ENCODE results near the gene EGFL6. TPM values are rescaled to one million over a fixed set of nuclear protein-coding genes. Genes with fewer than 3 reads are reported as not detected.

The EGFL6 gene
- total RNA-seq, 1 experiment from 2014 or later: 0.96 TPM

GRCh38 chrX:13650318-13650717, 80.9 kb downstream of the EGFL6 start (continued):
- TF ChIP-seq E2F4 (CRISPR knock-in tag; IDR thresholded peaks at IDR 0.05; ENCODE audit: borderline replicate concordance, low read depth) (no peak), ELF4 (CRISPR knock-in tag; IDR thresholded peaks at IDR 0.05; ENCODE audit: low read depth) (no peak), ZNF232 (CRISPR knock-in tag; IDR thresholded peaks at IDR 0.05) (no peak), USF1 (CRISPR knock-in tag; IDR thresholded peaks at IDR 0.05) (no peak), RELA (CRISPR knock-in tag; IDR thresholded peaks at IDR 0.05; ENCODE audit: borderline replicate concordance) (no peak), TCF7 (CRISPR knock-in tag; IDR thresholded peaks at IDR 0.05; ENCODE audit: low read depth) (no peak)
- TF ChIP-seq, protein P1, sequence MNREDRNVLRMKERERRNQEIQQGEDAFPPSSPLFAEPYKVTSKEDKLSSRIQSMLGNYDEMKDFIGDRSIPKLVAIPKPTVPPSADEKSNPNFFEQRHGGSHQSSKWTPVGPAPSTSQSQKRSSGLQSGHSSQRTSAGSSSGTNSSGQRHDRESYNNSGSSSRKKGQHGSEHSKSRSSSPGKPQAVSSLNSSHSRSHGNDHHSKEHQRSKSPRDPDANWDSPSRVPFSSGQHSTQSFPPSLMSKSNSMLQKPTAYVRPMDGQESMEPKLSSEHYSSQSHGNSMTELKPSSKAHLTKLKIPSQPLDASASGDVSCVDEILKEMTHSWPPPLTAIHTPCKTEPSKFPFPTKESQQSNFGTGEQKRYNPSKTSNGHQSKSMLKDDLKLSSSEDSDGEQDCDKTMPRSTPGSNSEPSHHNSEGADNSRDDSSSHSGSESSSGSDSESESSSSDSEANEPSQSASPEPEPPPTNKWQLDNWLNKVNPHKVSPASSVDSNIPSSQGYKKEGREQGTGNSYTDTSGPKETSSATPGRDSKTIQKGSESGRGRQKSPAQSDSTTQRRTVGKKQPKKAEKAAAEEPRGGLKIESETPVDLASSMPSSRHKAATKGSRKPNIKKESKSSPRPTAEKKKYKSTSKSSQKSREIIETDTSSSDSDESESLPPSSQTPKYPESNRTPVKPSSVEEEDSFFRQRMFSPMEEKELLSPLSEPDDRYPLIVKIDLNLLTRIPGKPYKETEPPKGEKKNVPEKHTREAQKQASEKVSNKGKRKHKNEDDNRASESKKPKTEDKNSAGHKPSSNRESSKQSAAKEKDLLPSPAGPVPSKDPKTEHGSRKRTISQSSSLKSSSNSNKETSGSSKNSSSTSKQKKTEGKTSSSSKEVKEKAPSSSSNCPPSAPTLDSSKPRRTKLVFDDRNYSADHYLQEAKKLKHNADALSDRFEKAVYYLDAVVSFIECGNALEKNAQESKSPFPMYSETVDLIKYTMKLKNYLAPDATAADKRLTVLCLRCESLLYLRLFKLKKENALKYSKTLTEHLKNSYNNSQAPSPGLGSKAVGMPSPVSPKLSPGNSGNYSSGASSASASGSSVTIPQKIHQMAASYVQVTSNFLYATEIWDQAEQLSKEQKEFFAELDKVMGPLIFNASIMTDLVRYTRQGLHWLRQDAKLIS (CRISPR knock-in tag; IDR thresholded peaks at IDR 0.05; ENCODE audit: borderline replicate concordance): no peak

DNA sequence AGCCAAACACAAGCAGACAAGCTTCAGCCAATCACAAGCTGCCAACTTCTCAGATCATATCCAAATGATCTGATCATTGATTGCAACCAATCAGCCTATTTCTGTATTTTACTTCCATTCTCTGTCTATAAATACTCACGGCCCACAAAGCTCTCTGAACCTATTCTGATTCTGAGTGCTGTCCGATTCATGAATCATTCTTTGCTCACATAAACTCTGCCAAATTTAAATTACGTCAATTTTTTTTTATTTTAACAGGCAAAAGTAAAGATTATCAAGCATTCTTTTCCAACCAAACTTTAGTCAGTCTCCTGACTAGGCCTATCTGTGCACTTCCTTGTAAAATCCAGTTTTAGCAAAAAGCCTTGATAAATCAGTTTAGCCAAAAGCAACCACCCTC, 81.7 kb downstream of the EGFL6 start:
- POLR2A ChIA-PET: no interaction called here
- H3K36me3 Mint-ChIP-seq: no peaks in the 10 kb centered on the region
- no peaks in the 10 kb centered on the region for H3K27me3 Mint-ChIP-seq (ENCODE audit: low read depth)
- no peak overlapping the region for H3K27ac Mint-ChIP-seq
- DNase-seq (ENCODE audit: low spot score) (no peak), ATAC-seq (no peak)
- H3K4me3 Mint-ChIP-seq: no peak overlapping the region
- no peaks in the 10 kb centered on the region for H3K9me3 Mint-ChIP-seq
- peaks cover 2% of the 10 kb centered on the region for H3K4me1 Mint-ChIP-seq
- CTCF ChIA-PET: no interaction called here
- TF ChIP-seq TEAD4 (CRISPR knock-in tag; IDR thresholded peaks at IDR 0.05) (no peak), ZNF219 (CRISPR knock-in tag; IDR thresholded peaks at IDR 0.05; ENCODE audit: borderline replicate concordance) (no peak), MAX (CRISPR knock-in tag; IDR thresholded peaks at IDR 0.05) (no peak), ZNF263 (CRISPR knock-in tag; IDR thresholded peaks at IDR 0.05; ENCODE audit: low read depth) (no peak), PRRX2 (CRISPR knock-in tag; IDR thresholded peaks at IDR 0.05) (no peak), JAZF1 (CRISPR knock-in tag; IDR thresholded peaks at IDR 0.05) (no peak), CTCF (IDR thresholded peaks at IDR 0.05) (no peak), ETV6 (CRISPR knock-in tag; IDR thresholded peaks at IDR 0.05) (no peak), ZNF425 (CRISPR knock-in tag; conservative IDR thresholded peaks at IDR 0.05) (no peak), OVOL2 (CRISPR knock-in tag; IDR thresholded peaks at IDR 0.05; ENCODE audit: borderline replicate concordance) (no peak), RORB (CRISPR knock-in tag; IDR thresholded peaks at IDR 0.05) (no peak), NR3C1 (CRISPR knock-in tag; conservative IDR thresholded peaks at IDR 0.05; ENCODE audit: low read depth) (no peak), E2F4 (CRISPR knock-in tag; IDR thresholded peaks at IDR 0.05; ENCODE audit: borderline replicate concordance, low read depth) (no peak)
- TF ChIP-seq, protein P1 (CRISPR knock-in tag; IDR thresholded peaks at IDR 0.05; ENCODE audit: borderline replicate concordance): no peak
- TF ChIP-seq, protein P2, sequence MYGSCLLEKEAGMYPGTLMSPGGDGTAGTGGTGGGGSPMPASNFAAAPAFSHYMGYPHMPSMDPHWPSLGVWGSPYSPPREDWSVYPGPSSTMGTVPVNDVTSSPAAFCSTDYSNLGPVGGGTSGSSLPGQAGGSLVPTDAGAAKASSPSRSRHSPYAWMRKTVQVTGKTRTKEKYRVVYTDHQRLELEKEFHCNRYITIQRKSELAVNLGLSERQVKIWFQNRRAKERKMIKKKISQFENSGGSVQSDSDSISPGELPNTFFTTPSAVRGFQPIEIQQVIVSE (CRISPR knock-in tag; IDR thresholded peaks at IDR 0.05; ENCODE audit: borderline replicate concordance): no peak
